Measurements from ENCODE around the gene TMEM51.

Gene TMEM51

GRCh38 chr1:15115542-15116330 is 37.8 kb upstream of the TMEM51 start:
- H3K36me3 ChIP-seq (ENCODE audit: insufficient read depth, low read length): no peaks in the 10 kb centered on the region
- no peak overlapping the region for H2AFZ ChIP-seq (ENCODE audit: low read length, unreplicated experiment)
- no peaks in the 10 kb centered on the region for H3K79me2 ChIP-seq (ENCODE audit: control insufficient read depth, insufficient read depth, low read length, unreplicated experiment)
- peaks cover 57% of the 10 kb centered on the region for H3K27me3 ChIP-seq (ENCODE audit: insufficient read depth, low read length)
- H3K27ac ChIP-seq (ENCODE audit: low read depth, low read length): no peak overlapping the region
- H3K4me1 ChIP-seq (ENCODE audit: control insufficient read depth, insufficient read depth, low read length, unreplicated experiment): no peaks in the 10 kb centered on the region
- no peak overlapping the region for H3K4me3 ChIP-seq (ENCODE audit: low read depth, low read length)

- Histone ChIP-seq H3K36me3 (ENCODE audit: insufficient read depth, low read length) (no peaks in the 10 kb centered on the region), H2AFZ (ENCODE audit: low read length, unreplicated experiment) (no peak overlapping the region), H3K27ac (ENCODE audit: low read depth, low read length) (no peak overlapping the region), H3K4me1 (ENCODE audit: control insufficient read depth, insufficient read depth, low read length, unreplicated experiment) (no peaks in the 10 kb centered on the region), H3K4me3 (ENCODE audit: low read depth, low read length) (no peak overlapping the region), H3K79me2 (ENCODE audit: control insufficient read depth, insufficient read depth, low read length, unreplicated experiment) (no peaks in the 10 kb centered on the region), H3K27me3 (ENCODE audit: insufficient read depth, low read length) (peaks cover 69% of the 10 kb centered on the region)
Measured at GRCh38 chr1:15116966-15117365, 36.6 kb upstream of the TMEM51 start.

GRCh38 chr1:15117671-15118325 is 35.7 kb upstream of the TMEM51 start:
- no peak overlapping the region for H3K27ac ChIP-seq (ENCODE audit: low read depth, low read length)
- no peak overlapping the region for H3K4me3 ChIP-seq (ENCODE audit: low read depth, low read length)
- H3K27me3 ChIP-seq (ENCODE audit: insufficient read depth, low read length): peaks cover 76% of the 10 kb centered on the region
- H3K4me1 ChIP-seq (ENCODE audit: control insufficient read depth, insufficient read depth, low read length, unreplicated experiment): no peaks in the 10 kb centered on the region
- H2AFZ ChIP-seq (ENCODE audit: low read length, unreplicated experiment): no peak overlapping the region
- H3K36me3 ChIP-seq (ENCODE audit: insufficient read depth, low read length): no peaks in the 10 kb centered on the region
- H3K79me2 ChIP-seq (ENCODE audit: control insufficient read depth, insufficient read depth, low read length, unreplicated experiment): no peaks in the 10 kb centered on the region

DNA sequence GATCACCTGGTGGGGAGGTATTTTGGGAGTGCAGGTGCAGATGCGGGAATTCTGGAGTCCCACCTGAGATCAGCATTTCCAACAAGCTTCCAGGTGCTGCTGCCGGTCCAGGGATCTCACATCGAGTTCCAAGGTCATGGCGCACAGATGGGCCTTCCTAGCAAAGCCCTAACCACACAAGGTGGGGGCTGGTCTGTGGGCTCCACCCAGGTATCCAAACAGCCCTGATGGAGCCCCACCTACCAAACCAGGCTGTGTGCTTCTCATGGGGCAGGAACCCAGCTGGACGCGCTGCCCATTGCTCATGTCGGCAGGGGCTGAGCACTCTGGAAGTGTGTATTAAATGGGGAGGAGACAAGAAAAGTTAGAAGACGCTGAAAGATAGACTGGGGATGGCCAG is 35.0 kb upstream of the TMEM51 start:
- no peaks in the 10 kb centered on the region for H3K79me2 ChIP-seq (ENCODE audit: control insufficient read depth, insufficient read depth, low read length, unreplicated experiment)

DNA sequence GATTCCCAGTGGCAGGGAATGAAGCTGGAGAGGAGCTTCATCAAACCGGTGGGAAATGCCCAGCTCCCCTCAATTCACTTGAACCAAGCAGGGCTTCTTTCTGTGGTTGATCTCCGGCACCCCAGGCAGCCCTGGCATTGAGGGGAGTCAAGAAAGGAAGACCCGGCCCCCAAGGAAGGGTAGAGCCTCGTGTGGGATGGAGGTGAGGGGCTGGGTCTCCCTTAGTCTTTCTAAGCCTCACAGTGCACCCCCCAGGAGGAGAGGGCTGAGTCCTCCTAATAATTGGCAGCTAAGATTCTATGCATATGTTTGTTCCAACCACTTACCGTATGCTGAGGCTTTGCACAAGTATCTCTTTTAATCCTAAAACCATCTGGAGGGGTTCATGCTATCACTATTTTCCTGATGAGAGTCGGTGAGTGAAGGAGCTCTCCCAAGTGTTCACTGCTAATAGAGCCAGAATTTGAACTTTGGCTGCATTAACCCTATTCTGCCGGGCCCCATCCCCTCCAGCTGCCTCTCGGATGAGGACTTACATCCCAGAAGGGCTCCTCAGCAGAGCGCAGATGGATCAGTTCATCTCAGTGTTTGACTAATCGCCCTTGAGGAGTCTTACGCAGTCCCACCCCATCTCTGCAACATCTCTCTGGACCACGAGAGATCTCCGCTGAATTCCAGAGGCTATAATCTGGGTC is 33.1 kb upstream of the TMEM51 start:
- Histone ChIP-seq H3K4me3 (ENCODE audit: low read depth, low read length) (no peak overlapping the region), H3K79me2 (ENCODE audit: control insufficient read depth, insufficient read depth, low read length, unreplicated experiment) (no peaks in the 10 kb centered on the region), H3K36me3 (ENCODE audit: insufficient read depth, low read length) (no peaks in the 10 kb centered on the region), H3K4me1 (ENCODE audit: control insufficient read depth, insufficient read depth, low read length, unreplicated experiment) (no peaks in the 10 kb centered on the region), H3K27ac (ENCODE audit: low read depth, low read length) (no peak overlapping the region), H2AFZ (ENCODE audit: low read length, unreplicated experiment) (no peak overlapping the region), H3K27me3 (ENCODE audit: insufficient read depth, low read length) (peaks cover 71% of the 10 kb centered on the region)

More for the DNA sequence above, 35.0 kb upstream of the TMEM51 start:
- H3K4me3 ChIP-seq (ENCODE audit: low read depth, low read length): no peak overlapping the region
- no peak overlapping the region for H2AFZ ChIP-seq (ENCODE audit: low read length, unreplicated experiment)
- no peaks in the 10 kb centered on the region for H3K4me1 ChIP-seq (ENCODE audit: control insufficient read depth, insufficient read depth, low read length, unreplicated experiment)
- H3K27ac ChIP-seq (ENCODE audit: low read depth, low read length): no peak overlapping the region
- no peaks in the 10 kb centered on the region for H3K36me3 ChIP-seq (ENCODE audit: insufficient read depth, low read length)
- H3K27me3 ChIP-seq (ENCODE audit: insufficient read depth, low read length): peaks cover 81% of the 10 kb centered on the region

GRCh38 chr1:15122331-15122730 is 31.2 kb upstream of the TMEM51 start:
- Histone ChIP-seq H2AFZ (ENCODE audit: low read length, unreplicated experiment) (no peak overlapping the region), H3K79me2 (ENCODE audit: control insufficient read depth, insufficient read depth, low read length, unreplicated experiment) (no peaks in the 10 kb centered on the region), H3K27ac (ENCODE audit: low read depth, low read length) (no peak overlapping the region), H3K4me1 (ENCODE audit: control insufficient read depth, insufficient read depth, low read length, unreplicated experiment) (no peaks in the 10 kb centered on the region), H3K27me3 (ENCODE audit: insufficient read depth, low read length) (peaks cover 51% of the 10 kb centered on the region), H3K36me3 (ENCODE audit: insufficient read depth, low read length) (no peaks in the 10 kb centered on the region), H3K4me3 (ENCODE audit: low read depth, low read length) (no peak overlapping the region)

GRCh38 chr1:15123270-15123669 is 30.3 kb upstream of the TMEM51 start:
- peaks cover 45% of the 10 kb centered on the region for H3K27me3 ChIP-seq (ENCODE audit: insufficient read depth, low read length)
- H2AFZ ChIP-seq (ENCODE audit: low read length, unreplicated experiment): no peak overlapping the region
- H3K79me2 ChIP-seq (ENCODE audit: control insufficient read depth, insufficient read depth, low read length, unreplicated experiment): no peaks in the 10 kb centered on the region
- no peak overlapping the region for H3K27ac ChIP-seq (ENCODE audit: low read depth, low read length)
- H3K36me3 ChIP-seq (ENCODE audit: insufficient read depth, low read length): no peaks in the 10 kb centered on the region
- no peaks in the 10 kb centered on the region for H3K4me1 ChIP-seq (ENCODE audit: control insufficient read depth, insufficient read depth, low read length, unreplicated experiment)
- no peak overlapping the region for H3K4me3 ChIP-seq (ENCODE audit: low read depth, low read length)

DNA sequence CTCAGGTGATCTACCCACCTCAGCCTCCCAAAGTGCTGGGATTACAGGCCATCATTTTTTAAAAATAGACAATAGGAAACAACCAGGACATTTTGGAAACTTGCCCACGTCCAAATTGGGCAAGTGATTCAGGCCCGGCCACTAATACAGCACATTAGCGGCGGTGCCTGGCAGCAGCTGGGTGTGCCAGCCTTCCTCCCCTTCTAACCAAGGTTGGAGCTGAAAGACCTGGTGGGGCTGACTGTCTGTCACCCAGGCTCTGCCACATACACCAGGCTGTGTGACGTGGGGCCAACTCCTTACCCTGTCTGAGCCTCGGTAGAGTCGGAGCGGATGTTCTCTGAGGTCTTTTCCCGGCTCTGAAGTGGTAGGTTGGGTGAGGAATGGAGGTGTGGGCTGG is 29.6 kb upstream of the TMEM51 start:
- H3K36me3 ChIP-seq (ENCODE audit: insufficient read depth, low read length): no peaks in the 10 kb centered on the region
- peaks cover 39% of the 10 kb centered on the region for H3K27me3 ChIP-seq (ENCODE audit: insufficient read depth, low read length)
- no peaks in the 10 kb centered on the region for H3K4me1 ChIP-seq (ENCODE audit: control insufficient read depth, insufficient read depth, low read length, unreplicated experiment)
- H2AFZ ChIP-seq (ENCODE audit: low read length, unreplicated experiment): no peak overlapping the region
- no peaks in the 10 kb centered on the region for H3K79me2 ChIP-seq (ENCODE audit: control insufficient read depth, insufficient read depth, low read length, unreplicated experiment)
- no peak overlapping the region for H3K27ac ChIP-seq (ENCODE audit: low read depth, low read length)
- no peak overlapping the region for H3K4me3 ChIP-seq (ENCODE audit: low read depth, low read length)

- Histone ChIP-seq H3K4me3 (ENCODE audit: low read depth, low read length) (no peak overlapping the region), H3K27ac (ENCODE audit: low read depth, low read length) (no peak overlapping the region), H3K79me2 (ENCODE audit: control insufficient read depth, insufficient read depth, low read length, unreplicated experiment) (no peaks in the 10 kb centered on the region), H3K27me3 (ENCODE audit: insufficient read depth, low read length) (peaks cover 36% of the 10 kb centered on the region), H3K36me3 (ENCODE audit: insufficient read depth, low read length) (no peaks in the 10 kb centered on the region), H3K4me1 (ENCODE audit: control insufficient read depth, insufficient read depth, low read length, unreplicated experiment) (no peaks in the 10 kb centered on the region), H2AFZ (ENCODE audit: low read length, unreplicated experiment) (no peak overlapping the region)
Measured at GRCh38 chr1:15124362-15125100, 29.0 kb upstream of the TMEM51 start.

DNA sequence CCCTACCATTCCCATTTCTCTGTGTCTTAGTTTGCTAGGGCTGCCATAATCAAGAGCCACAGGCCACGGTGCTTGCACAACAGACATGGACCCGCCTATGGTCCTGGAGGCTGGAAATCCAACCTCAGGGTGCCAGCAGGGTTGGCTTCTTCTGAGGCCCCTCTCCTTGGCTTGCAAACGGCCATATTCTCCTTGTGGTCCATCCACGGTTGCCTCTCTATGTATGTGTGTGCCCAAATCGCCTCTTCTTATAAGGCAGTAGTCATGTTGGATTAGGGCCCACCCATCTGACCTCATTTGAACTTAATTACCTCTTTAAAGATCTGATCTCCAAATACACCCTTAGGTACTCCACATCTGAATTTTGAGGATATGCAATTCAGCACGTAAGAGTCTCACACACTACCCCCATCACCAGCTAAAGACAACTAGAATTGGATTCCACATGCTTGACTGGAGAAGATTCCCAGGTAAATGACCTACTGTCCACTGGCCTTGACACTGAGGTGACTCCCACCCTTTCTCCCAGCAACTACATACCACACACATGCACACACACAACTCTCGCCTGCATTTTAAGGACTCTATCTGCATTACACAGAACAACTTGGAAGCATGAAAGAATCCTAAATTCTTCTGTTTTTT is 28.3 kb upstream of the TMEM51 start:
- no peak overlapping the region for H2AFZ ChIP-seq (ENCODE audit: low read length, unreplicated experiment)
- H3K4me3 ChIP-seq (ENCODE audit: low read depth, low read length): no peak overlapping the region
- H3K36me3 ChIP-seq (ENCODE audit: insufficient read depth, low read length): no peaks in the 10 kb centered on the region
- H3K27ac ChIP-seq (ENCODE audit: low read depth, low read length): no peak overlapping the region
- no peaks in the 10 kb centered on the region for H3K4me1 ChIP-seq (ENCODE audit: control insufficient read depth, insufficient read depth, low read length, unreplicated experiment)
- H3K27me3 ChIP-seq (ENCODE audit: insufficient read depth, low read length): peaks cover 31% of the 10 kb centered on the region
- H3K79me2 ChIP-seq (ENCODE audit: control insufficient read depth, insufficient read depth, low read length, unreplicated experiment): no peaks in the 10 kb centered on the region

Data from ACC112 (cell line).